Body of pancreas (tissue), 4 donors: ENCODE measurements around the gene EPB41L5. TPM values are rescaled to one million over a fixed set of nuclear protein-coding genes. Genes with fewer than 3 reads are reported as not detected.

Experiments used
- ATAC-seq: fragments of 150-250 bp; one replicate; pipeline ENCODE4 v1.9.1; 2016
- DNase-seq, 4 donors: peaks; one replicate each; pipeline ENCODE4 v3.0.0-alpha.2; 2019
- H3K27ac ChIP-seq, 4 donors: fragments of 200-600 bp; sonication (generic); 1 replicate in 3 of 4; 2 replicates in 1 of 4; pipeline versions ENCODE4 v1.5.1 to v1.6.1; 2016 to 2019; ENCODE audit warnings: mild to moderate bottlenecking in 1 of 4, mixed read lengths in 1 of 4, moderate library complexity in 1 of 4
- H3K27me3 ChIP-seq, 2 donors: fragments of 200-600 bp; sonication (generic); one replicate each; pipeline ENCODE4 v1.6.0; 2016; ENCODE audit warnings: mild to moderate bottlenecking in 1 of 2
- H3K36me3 ChIP-seq, 2 donors: fragments of 200-600 bp; sonication (generic); replicated peaks in 1 of 2; 2 replicates each; pipeline ENCODE4 v1.5.1; 2016; ENCODE audit warnings: low read depth in 2 of 2; ENCODE audit not compliant: insufficient read depth in 1 of 2
- H3K4me1 ChIP-seq: fragments of 200-600 bp; sonication (generic); one replicate; pipeline ENCODE4 v1.6.0; 2016
- H3K4me3 ChIP-seq, 2 donors: fragments of 200-600 bp; sonication (generic); 1 replicate in 1 of 2; 2 replicates in 1 of 2; pipeline ENCODE4 v1.5.1; 2016 to 2019
- H3K9me3 ChIP-seq, 3 donors: fragments of 200-600 bp; sonication (generic); 1 replicate in 2 of 3; 2 replicates in 1 of 3; pipeline ENCODE4 v1.5.1; 2016
- CTCF ChIP-seq, 7 experiments: fragments of 450-650 bp in 4 of 7; fragments of 200-600 bp in 3 of 7; sonication (generic) in 3 of 7; IDR thresholded peaks; one replicate each; pipeline ENCODE4 v1.5.1; 2016 to 2019; ENCODE audit warnings: antibody characterized with exemption in 7 of 7
- POLR2A ChIP-seq, 3 donors: fragments of 450-650 bp; IDR thresholded peaks; one replicate each; pipeline ENCODE4 v1.6.1; 2016; ENCODE audit warnings: antibody characterized with exemption in 3 of 3, mild to moderate bottlenecking in 2 of 3
- WGBS, 2 donors: methylation state at CpG; one replicate each; pipeline ENCODE4 v1.1.5; 2017; 5-methylcytosine and 5-hydroxymethylcytosine counted together
- intact Hi-C: fragments of 100-400 bp; cut with DNase I; formaldehyde crosslinking; loops from one replicate; pipeline ENCODE4 v1.15.1; 2023
- total RNA-seq, 2 donors: library from RNA; depleted of rRNA; stranded (reverse); fragments of >200 nt; gene quantifications; one replicate each; pipeline ENCODE4 v1.1.0, GENCODE V29; 2016

Gene EPB41L5
- total RNA-seq, 2 donors from 2014 or later = 27.2 to 32.6 TPM

- no peaks in the 10 kb centered on the region for H3K9me3 ChIP-seq
- TF ChIP-seq POLR2A (IDR thresholded peaks at IDR 0.05) (no peak), CTCF (IDR thresholded peaks at IDR 0.05) (no peak)
Measured at GRCh38 chr2:120161190-120161589, 148.3 kb downstream of the EPB41L5 start.

GRCh38 chr2:120162716-120163115, 149.8 kb downstream of the EPB41L5 start:
- intact Hi-C loops = no loop called here
- no peak for DNase-seq
- WGBS, 2 donors = 91 to 94% methylated on average over 5 of the region's 5 CpGs

More at GRCh38 chr2:120161190-120161589, 148.3 kb downstream of the EPB41L5 start:
- Histone ChIP-seq H3K36me3 (peaks cover under 1 to 4% of the 10 kb centered on the region in 2 donors), H3K4me3 (no peak overlapping the region), H3K4me1 (no peaks in the 10 kb centered on the region), H3K27me3 (no peaks in the 10 kb centered on the region), H3K27ac (no peak overlapping the region)
- no peak for ATAC-seq
- no peak for DNase-seq
- intact Hi-C loops = no loop called here

GRCh38 chr2:120167272-120167671, 154.4 kb downstream of the EPB41L5 start:
- no peak overlapping the region for H3K27ac ChIP-seq
- H3K36me3 ChIP-seq = peaks cover 0 to 4% of the 10 kb centered on the region in 2 donors
- no peak overlapping the region for H3K4me3 ChIP-seq
- TF ChIP-seq CTCF (IDR thresholded peaks at IDR 0.05) (no peak), POLR2A (IDR thresholded peaks at IDR 0.05) (no peak)
- no peaks in the 10 kb centered on the region for H3K4me1 ChIP-seq
- H3K9me3 ChIP-seq = no peaks in the 10 kb centered on the region
- ATAC-seq (no peak), DNase-seq (no peak)
- H3K27me3 ChIP-seq = no peaks in the 10 kb centered on the region
- WGBS, 2 donors = 96% methylated on average over 2 of the region's 2 CpGs
- intact Hi-C loops = no loop called here

More at GRCh38 chr2:120162716-120163115, 149.8 kb downstream of the EPB41L5 start:
- Histone ChIP-seq H3K4me1 (no peaks in the 10 kb centered on the region), H3K27me3 (no peaks in the 10 kb centered on the region), H3K4me3 (no peak overlapping the region), H3K27ac (no peak overlapping the region), H3K36me3 (no peaks in the 10 kb centered on the region), H3K9me3 (no peaks in the 10 kb centered on the region)
- TF ChIP-seq POLR2A (IDR thresholded peaks at IDR 0.05) (no peak), CTCF (IDR thresholded peaks at IDR 0.05) (no peak)
- no peak for ATAC-seq

GRCh38 chr2:120169020-120169419, 156.1 kb downstream of the EPB41L5 start:
- Histone ChIP-seq H3K4me3 (no peak overlapping the region), H3K27ac (no peak overlapping the region), H3K4me1 (no peaks in the 10 kb centered on the region), H3K27me3 (no peaks in the 10 kb centered on the region), H3K36me3 (peaks cover 0 to 4% of the 10 kb centered on the region in 2 donors), H3K9me3 (no peaks in the 10 kb centered on the region)
- DNase-seq (no peak), ATAC-seq (no peak)
- TF ChIP-seq POLR2A (IDR thresholded peaks at IDR 0.05) (no peak), CTCF (IDR thresholded peaks at IDR 0.05) (no peak)
- intact Hi-C loops = no loop called here

GRCh38 chr2:120174963-120175581, 162.2 kb downstream of the EPB41L5 start:
- Histone ChIP-seq H3K27ac (no peak overlapping the region), H3K36me3 (peaks cover 0 to 2% of the 10 kb centered on the region in 2 donors), H3K4me3 (no peak overlapping the region), H3K9me3 (no peaks in the 10 kb centered on the region), H3K27me3 (no peaks in the 10 kb centered on the region), H3K4me1 (no peaks in the 10 kb centered on the region)
- peak in 3 of 4 donors; percentile 20 to 53 (median 29) for DNase-seq
- intact Hi-C loops = loop anchor here (5.0 kb wide), 1 partner anchor 473 kb away; no protein-coding TSS in a partner anchor
- peak; percentile 51 for ATAC-seq
- TF ChIP-seq CTCF (IDR thresholded peaks at IDR 0.05) (peak; percentile 63 to 75 (median 68)), POLR2A (IDR thresholded peaks at IDR 0.05) (no peak)
- 28 to 29% methylated on average over 6 of the region's 6 CpGs for WGBS, 2 donors
